Muscle of leg (tissue), 16 donors: ENCODE results near the gene WAS. TPM values are rescaled to one million over a fixed set of nuclear protein-coding genes. Genes with fewer than 3 reads are reported as not detected.
"Not testable (repeated sequence)": the region's sequence is repeated elsewhere in the genome, so short reads cannot be mapped to it uniquely, and the experiment has no call there.

Experiments used
- DNase-seq: peaks from one replicate; pipeline ENCODE4 v3.0.0; 2013
- H3K27ac ChIP-seq: one replicate; pipeline ENCODE4 v1.5.1; 2013; ENCODE audit warnings: mild to moderate bottlenecking, low read length, control low read depth
- H3K27me3 ChIP-seq: one replicate; pipeline ENCODE4 v1.6.1; 2013; ENCODE audit warnings: low read length; ENCODE audit not compliant: control insufficient read depth, insufficient read depth
- H3K36me3 ChIP-seq: one replicate; pipeline ENCODE4 v1.6.1; 2013; ENCODE audit warnings: low read length; ENCODE audit not compliant: control insufficient read depth, insufficient read depth
- H3K4me1 ChIP-seq: one replicate; pipeline ENCODE4 v1.6.1; 2013; ENCODE audit warnings: low read length; ENCODE audit not compliant: control insufficient read depth, insufficient read depth
- H3K4me3 ChIP-seq: one replicate; pipeline ENCODE4 v1.5.1; 2013; ENCODE audit warnings: low read length, control low read depth
- H3K9me3 ChIP-seq: replicated peaks from 2 replicates; pipeline ENCODE4 v1.6.1; 2013; ENCODE audit warnings: low read depth, low read length; ENCODE audit not compliant: control insufficient read depth
- WGBS: methylation state at CpG from one replicate; pipeline ENCODE4 v1.1.5; 2013; ENCODE audit warnings: missing lambda C conversion rate; ENCODE audit not compliant: insufficient coverage; 5-methylcytosine and 5-hydroxymethylcytosine counted together
- long read RNA-seq, 11 donors: transcript quantifications; one replicate each; lab custom pipeline, GENCODE V29; 2026
- polyA plus RNA-seq, 8 donors: library from polyadenylated mRNA; unstranded; fragments of 120-200 nt; gene quantifications; one replicate each; pipeline versions ENCODE4 v1.2.1 to v1.2.3, GENCODE V29; 2013; ENCODE audit warnings: inconsistent platforms in 1 of 8, low replicate concordance in 1 of 8; ENCODE audit not compliant: insufficient read length in 8 of 8, insufficient read depth in 1 of 8
- total RNA-seq: library from RNA; stranded (reverse); fragments of 120-200 nt; gene quantifications from one replicate; pipeline ENCODE4 v1.2.4, GENCODE V29; 2013

Gene WAS
- total RNA-seq (2.1 TPM), polyA plus RNA-seq (1 to 10 TPM; 3.3 to 5.9 (median 4.1) TPM)
- long read RNA-seq, donor 1 = 0 reads
- long read RNA-seq, donor 2 = 0 reads
- long read RNA-seq, donor 3, partial matches to known transcripts = 0 of 1 reads
- long read RNA-seq, donor 3, other reads (novel, unspliced or antisense) = 0 of 1 reads
- long read RNA-seq, donor 4 = 0 reads
- long read RNA-seq, donor 5 = 0 reads
- long read RNA-seq, donor 6, partial matches to known transcripts = 0 of 1 reads
- long read RNA-seq, donor 6, other reads (novel, unspliced or antisense) = 0 of 1 reads
- long read RNA-seq, donor 7 = 0 reads
- long read RNA-seq, donor 8 = 0 reads
- long read RNA-seq, donor 9 = 0 reads
- long read RNA-seq, donor 10 = 0 reads
- long read RNA-seq, donor 11 = 0 reads

DNA sequence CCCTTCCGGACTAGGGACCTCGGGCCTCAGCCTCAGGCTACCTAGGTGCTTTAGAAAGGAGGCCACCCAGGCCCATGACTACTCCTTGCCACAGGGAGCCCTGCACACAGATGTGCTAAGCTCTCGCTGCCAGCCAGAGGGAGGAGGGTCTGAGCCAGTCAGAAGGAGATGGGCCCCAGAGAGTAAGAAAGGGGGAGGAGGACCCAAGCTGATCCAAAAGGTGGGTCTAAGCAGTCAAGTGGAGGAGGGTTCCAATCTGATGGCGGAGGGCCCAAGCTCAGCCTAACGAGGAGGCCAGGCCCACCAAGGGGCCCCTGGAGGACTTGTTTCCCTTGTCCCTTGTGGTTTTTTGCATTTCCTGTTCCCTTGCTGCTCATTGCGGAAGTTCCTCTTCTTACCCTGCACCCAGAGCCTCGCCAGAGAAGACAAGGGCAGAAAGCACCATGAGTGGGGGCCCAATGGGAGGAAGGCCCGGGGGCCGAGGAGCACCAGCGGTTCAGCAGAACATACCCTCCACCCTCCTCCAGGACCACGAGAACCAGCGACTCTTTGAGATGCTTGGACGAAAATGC is at the start of gene WAS:
TSS of gene WAS (plus strand) at position 389 of the 572 bp plus-strand sequence. CDS start at position 444, 55 bp downstream.
- Histone ChIP-seq H3K4me1 (no peaks in the 10 kb centered on the region), H3K4me3 (peak within 1 kb of the TSS; percentile 5), H3K27ac (peak within 1 kb of the TSS; percentile 51), H3K36me3 (no peaks in the 10 kb centered on the region), H3K9me3 (no peaks in the 10 kb centered on the region), H3K27me3 (peaks cover 13% of the 10 kb centered on the region)
- 68% methylated on average over 9 of the region's 13 CpGs for WGBS
- DNase-seq = peak; percentile 45

DNA sequence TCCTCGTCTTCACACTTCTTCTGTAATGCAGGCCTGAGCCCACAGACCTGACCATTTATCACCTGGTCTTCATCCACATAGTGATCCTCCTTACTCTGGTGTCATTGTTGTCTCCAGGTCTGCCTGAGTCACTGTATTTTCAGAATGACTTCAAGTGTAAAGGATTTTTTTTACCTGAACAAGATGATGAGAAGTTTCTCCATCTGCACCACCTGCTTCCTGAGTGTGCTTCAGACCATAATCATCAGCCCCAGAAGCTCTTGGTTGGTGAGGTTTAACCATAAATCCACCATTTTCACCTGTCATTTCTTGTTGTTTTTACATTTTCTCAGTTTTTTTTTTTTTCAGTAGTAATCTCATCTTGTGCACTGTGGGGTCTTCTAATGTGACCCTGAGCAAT is 47.3 kb upstream of the WAS start:
- Histone ChIP-seq H3K27ac (no peak overlapping the region), H3K4me1 (peaks cover 4% of the 10 kb centered on the region), H3K36me3 (no peaks in the 10 kb centered on the region), H3K9me3 (no peaks in the 10 kb centered on the region), H3K4me3 (no peak overlapping the region), H3K27me3 (no peaks in the 10 kb centered on the region)
- 60% methylated on average over 1 of the region's 1 CpG for WGBS
- DNase-seq = no peak

- no peak for DNase-seq
- no peaks in the 10 kb centered on the region for H3K27me3 ChIP-seq
- H3K9me3 ChIP-seq = no peaks in the 10 kb centered on the region
- no CpG with 5 or more reads among the region's 2 CpGs for WGBS
- peaks cover 1% of the 10 kb centered on the region for H3K4me1 ChIP-seq
- no peaks in the 10 kb centered on the region for H3K36me3 ChIP-seq
- no peak overlapping the region for H3K27ac ChIP-seq
- H3K4me3 ChIP-seq = no peak overlapping the region
These were observed 46.8 kb upstream of the WAS start for GRCh38 chrX:48636776-48637175.

DNA sequence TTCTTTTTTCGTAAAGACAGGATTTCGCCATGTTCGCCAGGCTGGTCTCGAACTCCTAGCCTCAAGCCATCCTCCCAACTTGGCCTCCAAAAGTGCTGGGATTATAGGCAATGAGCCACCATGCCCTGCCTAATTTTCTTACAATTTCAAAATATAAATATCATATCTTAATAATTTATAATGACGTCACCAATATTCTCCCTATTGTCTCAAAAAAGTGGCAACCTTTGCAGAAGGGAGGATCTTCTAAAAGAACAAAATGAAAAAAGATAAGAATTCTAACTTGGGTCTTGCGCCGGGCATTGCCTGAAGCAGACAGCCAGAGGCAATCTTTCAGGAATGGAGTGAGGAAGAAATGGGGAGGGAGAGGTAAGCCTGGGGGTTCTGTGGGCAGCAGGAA is 37.9 kb upstream of the WAS start:
- Histone ChIP-seq H3K27ac (no peak overlapping the region), H3K4me3 (no peak overlapping the region), H3K4me1 (no peaks in the 10 kb centered on the region), H3K27me3 (no peaks in the 10 kb centered on the region), H3K9me3 (no peaks in the 10 kb centered on the region), H3K36me3 (no peaks in the 10 kb centered on the region)
- 97% methylated on average over 3 of the region's 7 CpGs for WGBS
- no peak for DNase-seq

DNA sequence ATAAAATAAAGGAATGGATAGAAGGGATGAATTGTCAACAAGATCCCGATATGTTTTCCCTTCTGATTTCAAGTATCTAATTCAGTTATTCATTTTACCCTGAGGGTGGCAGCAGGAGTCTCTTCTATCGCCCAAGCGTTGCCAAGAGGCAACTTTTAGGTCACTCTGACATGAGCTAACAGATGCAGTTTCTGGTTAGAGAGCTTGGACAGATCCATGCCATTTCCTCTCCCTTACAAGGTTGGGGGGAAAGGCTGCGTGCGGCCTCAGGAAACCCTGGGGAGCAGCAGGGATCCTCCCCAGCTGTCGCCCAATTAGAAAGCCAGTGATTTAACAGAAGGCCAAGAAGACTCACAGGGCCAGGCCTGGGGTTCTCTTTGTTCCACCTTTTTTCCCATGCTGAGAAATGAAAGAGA is 35.3 kb upstream of the WAS start:
- peak overlapping the region; percentile 72 for H3K27ac ChIP-seq
- WGBS = 0% methylated on average over 1 of the region's 6 CpGs
- DNase-seq = peak; percentile 85
- no peak overlapping the region for H3K4me3 ChIP-seq
- no peaks in the 10 kb centered on the region for H3K4me1 ChIP-seq
- H3K36me3 ChIP-seq = no peaks in the 10 kb centered on the region
- no peaks in the 10 kb centered on the region for H3K27me3 ChIP-seq
- no peaks in the 10 kb centered on the region for H3K9me3 ChIP-seq

DNA sequence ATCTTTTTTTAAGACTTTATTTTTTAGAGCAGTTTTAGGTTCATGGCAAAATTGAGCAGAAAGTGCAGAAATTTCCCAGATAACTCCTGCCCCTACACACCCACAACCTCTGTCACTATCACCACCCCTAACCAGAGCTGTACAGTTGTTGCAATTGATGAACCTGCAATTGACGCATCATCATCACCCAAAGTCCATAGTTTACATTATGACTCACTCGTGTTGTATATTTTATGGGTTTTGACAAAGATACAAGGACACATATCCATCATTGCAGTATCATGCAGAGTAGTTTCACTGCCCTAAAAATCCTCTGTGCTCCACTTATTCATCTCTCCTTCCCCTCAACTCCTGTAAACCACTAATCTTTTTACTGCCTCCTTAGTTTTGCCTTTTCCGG is 34.5 kb upstream of the WAS start:
- no peaks in the 10 kb centered on the region for H3K9me3 ChIP-seq
- no peaks in the 10 kb centered on the region for H3K4me1 ChIP-seq
- no peak overlapping the region for H3K27ac ChIP-seq
- no CpG with 5 or more reads among the region's 3 CpGs for WGBS
- H3K4me3 ChIP-seq = no peak overlapping the region
- H3K36me3 ChIP-seq = no peaks in the 10 kb centered on the region
- no peaks in the 10 kb centered on the region for H3K27me3 ChIP-seq
- no peak for DNase-seq

DNA sequence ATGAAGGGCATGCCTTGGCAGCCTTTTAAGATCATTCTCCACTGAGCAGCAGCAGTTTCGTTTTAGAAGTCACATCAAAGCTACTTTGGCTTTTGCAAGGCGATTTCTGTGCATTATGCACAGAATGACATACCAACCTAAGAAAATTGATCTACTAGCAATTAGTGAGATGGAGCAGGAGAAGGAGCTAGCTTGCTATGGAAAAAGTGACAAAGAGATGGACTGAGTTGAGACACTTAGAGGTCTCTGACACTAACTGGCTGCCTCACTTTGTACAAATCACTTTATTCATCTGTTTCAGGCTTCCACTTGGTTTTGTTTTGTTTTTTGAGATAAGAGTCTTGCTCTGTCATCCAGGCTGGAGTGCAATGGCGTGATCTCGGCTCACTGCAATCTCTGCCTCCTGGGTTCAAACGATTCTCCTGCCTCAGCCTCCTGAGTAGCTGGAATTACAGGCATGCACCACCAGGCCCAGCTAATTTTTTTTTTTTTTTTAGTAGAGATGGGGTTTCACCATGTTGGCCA is 31.5 kb upstream of the WAS start:
- DNase-seq, H3K36me3 ChIP-seq, H3K27me3 ChIP-seq, H3K27ac ChIP-seq, H3K9me3 ChIP-seq, H3K4me1 ChIP-seq, H3K4me3 ChIP-seq: not testable (repeated sequence)
- 80% methylated on average over 2 of the region's 5 CpGs for WGBS

DNA sequence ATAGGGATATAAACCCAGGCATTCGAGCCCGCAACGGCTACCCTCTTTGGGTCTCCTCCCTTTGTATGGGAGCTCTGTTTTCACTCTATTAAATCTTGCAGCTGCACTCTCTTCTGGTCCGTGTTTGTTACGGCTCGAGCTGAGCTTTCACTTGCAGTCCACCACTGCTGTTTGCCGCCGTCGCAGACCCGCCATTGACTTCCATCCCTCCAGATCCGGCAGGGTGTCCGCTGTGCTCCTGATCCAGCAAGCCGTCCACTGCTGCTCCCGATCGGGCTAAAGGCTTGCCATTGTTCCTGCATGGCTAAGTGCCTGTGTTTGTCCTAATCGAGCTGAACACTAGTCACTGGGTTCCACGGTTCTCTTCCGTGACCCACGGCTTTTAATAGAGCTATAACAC is 28.9 kb upstream of the WAS start:
- not testable (repeated sequence) for H3K36me3 ChIP-seq, H3K4me3 ChIP-seq, DNase-seq, H3K4me1 ChIP-seq, H3K27me3 ChIP-seq, H3K9me3 ChIP-seq, H3K27ac ChIP-seq
- WGBS = 59% methylated on average over 19 of the region's 19 CpGs

DNA sequence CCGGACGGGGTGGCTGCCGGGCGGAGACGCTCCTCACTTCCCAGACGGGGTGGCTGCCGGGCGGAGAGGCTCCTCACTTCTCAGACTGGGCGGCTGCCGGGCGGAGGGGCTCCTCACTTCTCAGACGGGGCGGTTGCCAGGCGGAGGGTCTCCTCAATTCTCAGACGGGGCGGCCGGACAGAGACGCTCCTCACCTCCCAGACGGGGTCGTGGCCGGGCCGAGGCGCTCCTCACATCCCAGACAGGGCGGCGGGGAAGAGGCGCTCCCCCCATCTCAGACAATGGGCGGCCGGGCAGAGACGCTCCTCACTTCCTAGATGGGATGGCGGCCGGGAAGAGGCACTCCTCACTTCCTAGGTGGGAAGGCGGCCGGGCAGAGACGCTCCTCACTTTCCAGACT is 23.9 kb upstream of the WAS start:
- H3K27ac ChIP-seq, H3K27me3 ChIP-seq, DNase-seq, H3K36me3 ChIP-seq, H3K4me3 ChIP-seq, H3K4me1 ChIP-seq, H3K9me3 ChIP-seq: not testable (repeated sequence)
- WGBS = 92% methylated on average over 22 of the region's 34 CpGs

GRCh38 chrX:48663241-48663640 is 20.4 kb upstream of the WAS start:
- no peaks in the 10 kb centered on the region for H3K4me1 ChIP-seq
- DNase-seq = no peak
- no peaks in the 10 kb centered on the region for H3K36me3 ChIP-seq
- no peak overlapping the region for H3K4me3 ChIP-seq
- no peak overlapping the region for H3K27ac ChIP-seq
- no peaks in the 10 kb centered on the region for H3K27me3 ChIP-seq
- no peaks in the 10 kb centered on the region for H3K9me3 ChIP-seq
- 40% methylated on average over 1 of the region's 1 CpG for WGBS
